Measurements from ENCODE around the gene PIP4K2A. TPM values are rescaled to one million over a fixed set of nuclear protein-coding genes. Genes with fewer than 3 reads are reported as not detected.

The PIP4K2A gene
- total and polyA plus RNA-seq, 2 of the 13 experiments (the other 11 are each of a cell fraction or from before 2014, with no cell fraction given) = 9.1 to 22.6 TPM

DNA sequence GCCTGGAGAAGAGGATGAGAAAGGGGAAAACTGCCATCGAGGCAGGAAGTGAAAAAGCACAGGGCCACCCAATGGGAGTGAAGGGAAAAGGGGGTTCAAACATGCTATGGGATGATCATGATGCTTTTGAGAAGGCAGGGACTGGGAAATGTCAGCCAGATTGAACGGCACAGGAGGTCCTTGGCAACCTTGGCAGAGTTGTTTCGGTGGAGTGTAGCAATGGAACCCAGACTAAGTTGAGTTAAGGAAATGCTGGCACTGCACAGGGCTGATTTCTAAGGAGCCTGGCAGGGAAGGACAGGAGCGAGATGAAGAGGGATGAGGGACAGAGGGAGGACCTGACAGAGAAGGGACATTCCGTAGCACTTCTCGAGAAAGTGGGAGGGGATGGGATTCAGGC is 101.4 kb downstream of the PIP4K2A start:
- POLR2A ChIA-PET = no interaction called here
- in situ Hi-C loops (cut with HindIII; ENCODE audit: extremely low pct_ligation_motif_present, low pct_unique_long_range_greater_than_20kb) = no loop called here
- H3K27me3 ChIP-seq (ENCODE audit: control insufficient read depth in 1 of 2, insufficient read depth in 2 of 2, low read length in 2 of 2) = no peaks in the 10 kb centered on the region

DNA sequence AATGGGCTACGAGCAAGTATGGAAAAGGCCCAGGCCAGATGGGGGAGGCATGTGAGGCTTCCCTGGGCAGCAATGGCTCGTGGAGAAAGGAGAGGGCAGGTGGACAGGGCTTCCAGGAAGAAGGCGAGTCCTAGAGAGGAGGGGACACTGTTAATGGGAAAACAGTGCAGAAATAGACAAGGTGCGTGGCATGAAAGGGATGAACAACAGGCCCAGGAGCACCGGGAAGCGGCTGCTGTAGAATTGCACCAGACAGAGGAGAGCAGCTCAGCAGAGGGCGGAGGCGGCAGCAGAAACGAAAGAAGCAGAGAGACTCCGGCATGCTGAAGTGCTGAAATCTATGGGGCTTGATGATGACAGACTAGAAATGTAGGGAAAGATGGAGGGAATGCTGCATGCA is 102.1 kb downstream of the PIP4K2A start:
- WGBS (ENCODE audit: low lambda C conversion rate) = 99% methylated on average over 9 of the region's 10 CpGs
- Histone ChIP-seq H3K4me2 (ENCODE audit: low read depth, low read length) (no peak overlapping the region), H3K9me3 (ENCODE audit: low read length) (no peaks in the 10 kb centered on the region), H3K4me1 (ENCODE audit: insufficient read depth, low read length) (peaks cover 25% of the 10 kb centered on the region), H3K79me2 (ENCODE audit: insufficient read depth, low read length) (peaks cover 15% of the 10 kb centered on the region), H2AFZ (ENCODE audit: low read length) (no peak overlapping the region), H3K9ac (ENCODE audit: insufficient read depth, low read depth, low read length) (no peak overlapping the region), H3K36me3 (replicated peaks in 1 of 2; ENCODE audit: control insufficient read depth in 1 of 2, insufficient read depth in 2 of 2, low read length in 2 of 2) (peaks cover 2 to 4% of the 10 kb centered on the region in 2 experiments; a peak in 2 of 5 replicates), H3K4me3 (replicated peaks in 1 of 3; ENCODE audit: insufficient read depth in 1 of 3, low read depth in 2 of 3, low read length in 3 of 3) (no peak overlapping the region), H3K27ac (ENCODE audit: extremely low read length, insufficient read depth, low read length) (no peak overlapping the region), H3K27me3 (ENCODE audit: control insufficient read depth in 1 of 2, insufficient read depth in 2 of 2, low read length in 2 of 2) (no peaks in the 10 kb centered on the region), H4K20me1 (ENCODE audit: insufficient read depth, low read length) (no peaks in the 10 kb centered on the region)
- ChIA-PET CTCF (ENCODE audit: low intra/inter-chr PET ratio, low total read pairs) (no interaction called here), POLR2A (no interaction called here)
- in situ Hi-C loops (cut with HindIII; ENCODE audit: extremely low pct_ligation_motif_present, low pct_unique_long_range_greater_than_20kb) = no loop called here
- intact Hi-C loops (cut with micrococcal nuclease; ENCODE audit: unreplicated experiment) = no loop called here
- DNase-seq (ENCODE audit: low spot score) = no peak
- BruUV-seq (replicated peaks) = no TSS peak
- no peak for ATAC-seq
- no peak for FAIRE-seq
- TF ChIP-seq KLF15 (CRISPR knock-in tag; IDR thresholded peaks at IDR 0.05; ENCODE audit: borderline replicate concordance) (no peak), IKZF4 (CRISPR knock-in tag; IDR thresholded peaks at IDR 0.05; ENCODE audit: borderline replicate concordance, low read depth, not compliant biosample characterization) (no peak)
- TF ChIP-seq, protein P1, sequence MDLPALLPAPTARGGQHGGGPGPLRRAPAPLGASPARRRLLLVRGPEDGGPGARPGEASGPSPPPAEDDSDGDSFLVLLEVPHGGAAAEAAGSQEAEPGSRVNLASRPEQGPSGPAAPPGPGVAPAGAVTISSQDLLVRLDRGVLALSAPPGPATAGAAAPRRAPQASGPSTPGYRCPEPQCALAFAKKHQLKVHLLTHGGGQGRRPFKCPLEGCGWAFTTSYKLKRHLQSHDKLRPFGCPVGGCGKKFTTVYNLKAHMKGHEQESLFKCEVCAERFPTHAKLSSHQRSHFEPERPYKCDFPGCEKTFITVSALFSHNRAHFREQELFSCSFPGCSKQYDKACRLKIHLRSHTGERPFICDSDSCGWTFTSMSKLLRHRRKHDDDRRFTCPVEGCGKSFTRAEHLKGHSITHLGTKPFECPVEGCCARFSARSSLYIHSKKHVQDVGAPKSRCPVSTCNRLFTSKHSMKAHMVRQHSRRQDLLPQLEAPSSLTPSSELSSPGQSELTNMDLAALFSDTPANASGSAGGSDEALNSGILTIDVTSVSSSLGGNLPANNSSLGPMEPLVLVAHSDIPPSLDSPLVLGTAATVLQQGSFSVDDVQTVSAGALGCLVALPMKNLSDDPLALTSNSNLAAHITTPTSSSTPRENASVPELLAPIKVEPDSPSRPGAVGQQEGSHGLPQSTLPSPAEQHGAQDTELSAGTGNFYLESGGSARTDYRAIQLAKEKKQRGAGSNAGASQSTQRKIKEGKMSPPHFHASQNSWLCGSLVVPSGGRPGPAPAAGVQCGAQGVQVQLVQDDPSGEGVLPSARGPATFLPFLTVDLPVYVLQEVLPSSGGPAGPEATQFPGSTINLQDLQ (CRISPR knock-in tag; IDR thresholded peaks at IDR 0.05) = no peak
- TF ChIP-seq, protein P2, sequence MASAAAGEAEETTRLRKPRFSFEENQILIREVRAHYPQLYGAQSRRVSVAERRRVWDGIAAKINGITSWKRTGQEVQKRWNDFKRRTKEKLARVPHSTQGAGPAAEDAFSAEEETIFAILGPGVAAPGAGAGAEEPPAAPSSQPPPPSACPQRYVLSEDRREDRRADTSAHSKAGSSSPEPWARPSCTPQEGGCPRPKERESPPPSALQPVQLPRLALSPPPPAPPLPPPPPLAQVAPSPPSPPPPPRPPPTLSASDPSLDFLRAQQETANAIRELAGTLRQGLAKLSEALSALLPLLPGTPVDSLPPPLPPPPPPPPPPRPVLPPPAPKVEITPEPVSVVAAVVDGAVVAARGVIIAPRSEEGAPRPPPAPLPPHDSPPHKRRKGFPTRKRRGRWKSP (CRISPR knock-in tag; IDR thresholded peaks at IDR 0.05) = no peak

More for the DNA sequence above, 101.4 kb downstream of the PIP4K2A start:
- Histone ChIP-seq H3K9me3 (ENCODE audit: low read length) (no peaks in the 10 kb centered on the region), H3K4me2 (ENCODE audit: low read depth, low read length) (no peak overlapping the region), H3K9ac (ENCODE audit: insufficient read depth, low read depth, low read length) (no peak overlapping the region), H3K4me3 (replicated peaks in 1 of 3; ENCODE audit: insufficient read depth in 1 of 3, low read depth in 2 of 3, low read length in 3 of 3) (no peak overlapping the region), H3K36me3 (replicated peaks in 1 of 2; ENCODE audit: control insufficient read depth in 1 of 2, insufficient read depth in 2 of 2, low read length in 2 of 2) (peaks cover 2% of the 10 kb centered on the region in 2 experiments; a peak in 1 of 5 replicates), H3K4me1 (ENCODE audit: insufficient read depth, low read length) (peaks cover 32% of the 10 kb centered on the region), H2AFZ (ENCODE audit: low read length) (no peak overlapping the region), H4K20me1 (ENCODE audit: insufficient read depth, low read length) (no peaks in the 10 kb centered on the region), H3K79me2 (ENCODE audit: insufficient read depth, low read length) (peaks cover 15% of the 10 kb centered on the region), H3K27ac (ENCODE audit: extremely low read length, insufficient read depth, low read length) (no peak overlapping the region)
- no peak for FAIRE-seq
- WGBS (ENCODE audit: low lambda C conversion rate) = 79% methylated on average over 6 of the region's 6 CpGs
- DNase-seq (ENCODE audit: low spot score) = no peak
- ATAC-seq = no peak
- CTCF ChIA-PET (ENCODE audit: low intra/inter-chr PET ratio, low total read pairs) = no interaction called here
- no TSS peak for BruUV-seq (replicated peaks)
- TF ChIP-seq SPEN (CRISPR knock-in tag; IDR thresholded peaks at IDR 0.05; ENCODE audit: low read depth) (no peak), ZNF484 (CRISPR knock-in tag; IDR thresholded peaks at IDR 0.05; ENCODE audit: borderline replicate concordance, low read depth) (no peak), REL (CRISPR knock-in tag; conservative IDR thresholded peaks at IDR 0.05) (no peak), TBX3 (IDR thresholded peaks at IDR 0.05; ENCODE audit: borderline replicate concordance) (no peak)
- TF ChIP-seq, protein P3, sequence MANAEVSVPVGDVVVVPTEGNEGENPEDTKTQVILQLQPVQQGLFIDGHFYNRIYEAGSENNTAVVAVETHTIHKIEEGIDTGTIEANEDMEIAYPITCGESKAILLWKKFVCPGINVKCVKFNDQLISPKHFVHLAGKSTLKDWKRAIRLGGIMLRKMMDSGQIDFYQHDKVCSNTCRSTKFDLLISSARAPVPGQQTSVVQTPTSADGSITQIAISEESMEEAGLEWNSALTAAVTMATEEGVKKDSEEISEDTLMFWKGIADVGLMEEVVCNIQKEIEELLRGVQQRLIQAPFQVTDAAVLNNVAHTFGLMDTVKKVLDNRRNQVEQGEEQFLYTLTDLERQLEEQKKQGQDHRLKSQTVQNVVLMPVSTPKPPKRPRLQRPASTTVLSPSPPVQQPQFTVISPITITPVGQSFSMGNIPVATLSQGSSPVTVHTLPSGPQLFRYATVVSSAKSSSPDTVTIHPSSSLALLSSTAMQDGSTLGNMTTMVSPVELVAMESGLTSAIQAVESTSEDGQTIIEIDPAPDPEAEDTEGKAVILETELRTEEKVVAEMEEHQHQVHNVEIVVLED (CRISPR knock-in tag; IDR thresholded peaks at IDR 0.05; ENCODE audit: borderline replicate concordance) = no peak
- TF ChIP-seq, protein P4, sequence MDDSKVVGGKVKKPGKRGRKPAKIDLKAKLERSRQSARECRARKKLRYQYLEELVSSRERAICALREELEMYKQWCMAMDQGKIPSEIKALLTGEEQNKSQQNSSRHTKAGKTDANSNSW (CRISPR knock-in tag; IDR thresholded peaks at IDR 0.05; ENCODE audit: borderline replicate concordance) = no peak
- intact Hi-C loops (cut with micrococcal nuclease; ENCODE audit: unreplicated experiment) = no loop called here
